IPS-NIHi11 (cell line): Measurements from ENCODE around the gene MLH3.
"Not testable (repeated sequence)": the region's sequence is repeated elsewhere in the genome, so short reads cannot be mapped to it uniquely, and the experiment has no call there.

ENCODE experiments used
- DNase-seq: peaks from one replicate; pipeline ENCODE4 v3.0.0; 2012; ENCODE audit warnings: mixed read lengths, low spot score

Gene MLH3

GRCh38 chr14:75050852-75051555, at the start of gene MLH3:
TSS of gene MLH3 (minus strand) at chr14:75051467. CDS start at chr14:75049655, 1,812 bp downstream.
- DNase-seq = peak; percentile 97

DNA sequence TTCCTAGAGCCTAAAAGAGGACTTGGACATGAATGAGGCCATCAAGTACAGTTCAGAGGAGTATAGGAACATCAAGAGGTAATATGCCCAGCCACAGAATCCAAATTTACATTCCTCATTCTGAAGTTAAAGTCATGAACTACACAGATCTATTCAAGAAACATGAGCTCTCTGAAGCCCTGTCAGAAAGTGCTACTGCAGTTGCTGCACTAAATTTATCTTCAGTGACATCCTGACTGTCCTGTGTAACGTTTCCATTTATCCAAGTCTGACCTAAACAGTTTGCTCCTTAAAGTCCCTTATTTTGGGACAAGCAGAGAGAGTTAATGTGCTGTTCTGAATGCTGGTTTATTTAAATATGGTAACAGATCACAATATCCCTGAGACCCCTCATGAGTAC, 47.4 kb upstream of the MLH3 start:
- no peak for DNase-seq

GRCh38 chr14:75098212-75098611, 46.9 kb upstream of the MLH3 start:
- DNase-seq = no peak

GRCh38 chr14:75096959-75097358, 45.7 kb upstream of the MLH3 start:
- no peak for DNase-seq

DNA sequence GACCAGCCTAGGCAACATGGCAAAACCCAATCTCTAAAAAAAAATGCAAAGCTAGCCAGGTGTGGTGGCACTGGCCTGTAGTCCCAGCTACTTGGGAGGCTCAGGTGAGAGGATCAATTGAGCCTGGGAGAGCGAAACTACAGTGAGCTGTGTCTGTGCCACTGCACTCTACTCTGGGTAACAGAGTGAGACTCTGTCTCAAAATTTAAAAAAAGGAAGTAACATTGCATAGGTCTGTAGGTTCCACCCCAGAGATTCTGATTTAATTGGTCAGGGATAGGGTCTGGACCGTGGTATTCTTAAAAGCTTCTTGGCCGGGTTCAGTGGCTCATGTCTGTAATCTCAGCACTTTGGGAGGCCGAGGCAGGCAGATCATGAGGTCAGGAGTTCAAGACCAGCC, 44.4 kb upstream of the MLH3 start:
- no peak for DNase-seq

DNA sequence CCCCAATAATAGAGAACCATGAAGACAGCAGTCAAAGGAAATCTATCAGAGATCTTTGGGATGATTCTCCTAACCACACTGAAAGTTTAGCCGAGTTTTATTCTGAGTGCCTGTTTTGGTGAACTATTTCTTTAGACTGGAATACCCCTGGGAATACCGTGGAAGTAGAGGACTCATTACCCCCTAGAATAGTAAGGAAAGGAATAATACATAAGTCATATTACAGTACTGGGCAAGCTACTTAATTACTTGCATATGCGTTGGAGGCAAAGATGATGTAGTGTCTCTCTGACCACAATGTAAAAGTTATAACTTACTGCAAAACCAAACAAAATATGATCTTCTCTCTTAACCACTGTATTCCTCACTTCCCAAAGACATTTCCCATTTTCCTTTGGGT, 43.6 kb upstream of the MLH3 start:
- DNase-seq = no peak

- DNase-seq = no peak
These were observed 41.4 kb upstream of the MLH3 start for GRCh38 chr14:75092698-75093097.

- no peak for DNase-seq
These were observed 40.0 kb upstream of the MLH3 start for GRCh38 chr14:75091251-75091650.

DNA sequence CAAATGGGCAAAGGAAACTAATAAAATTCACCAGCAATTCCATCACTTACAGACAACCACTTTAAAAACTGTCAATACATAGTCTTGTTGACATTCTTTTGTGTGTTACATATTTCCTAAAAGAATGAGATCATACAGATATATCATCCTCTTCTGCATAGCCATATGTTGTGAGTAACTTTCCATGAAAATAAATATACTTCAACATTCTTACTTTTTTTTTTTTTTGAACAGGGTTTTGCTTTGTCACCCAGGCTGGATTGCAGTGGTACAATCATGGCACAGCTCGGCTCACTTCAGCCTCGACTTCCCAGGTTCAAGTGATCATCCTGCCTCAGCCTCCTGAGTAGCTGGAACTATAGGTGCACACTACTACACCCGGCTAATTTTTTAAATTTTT, 39.1 kb upstream of the MLH3 start:
- no peak for DNase-seq

- DNase-seq = peak; percentile 68
These were observed 37.5 kb upstream of the MLH3 start for GRCh38 chr14:75088566-75089373.

GRCh38 chr14:75088153-75088552, 36.9 kb upstream of the MLH3 start:
- DNase-seq = no peak

DNA sequence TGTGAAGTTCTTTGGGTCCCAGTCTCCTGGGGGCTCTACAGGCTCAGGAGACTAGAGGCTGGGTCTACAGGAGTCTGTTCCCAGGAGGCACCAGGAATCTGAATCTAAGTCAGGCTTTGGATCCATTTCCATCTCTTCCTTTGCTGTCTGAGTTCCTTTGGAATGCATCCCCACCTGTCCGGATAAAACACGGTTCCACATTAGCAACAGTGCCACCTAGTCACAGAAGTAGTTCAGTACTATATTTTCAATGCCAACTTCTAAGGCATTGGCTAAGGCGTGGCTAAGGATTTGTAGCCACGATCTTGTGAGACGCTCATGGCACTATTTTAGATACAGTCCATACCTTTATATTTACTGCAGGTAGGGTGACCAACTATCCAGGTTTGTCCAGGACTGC, 33.2 kb upstream of the MLH3 start:
- DNase-seq = no peak

- no peak for DNase-seq
These were observed 32.0 kb upstream of the MLH3 start for GRCh38 chr14:75083271-75083670.

GRCh38 chr14:75081660-75082229, 30.5 kb upstream of the MLH3 start:
- DNase-seq = no peak

DNA sequence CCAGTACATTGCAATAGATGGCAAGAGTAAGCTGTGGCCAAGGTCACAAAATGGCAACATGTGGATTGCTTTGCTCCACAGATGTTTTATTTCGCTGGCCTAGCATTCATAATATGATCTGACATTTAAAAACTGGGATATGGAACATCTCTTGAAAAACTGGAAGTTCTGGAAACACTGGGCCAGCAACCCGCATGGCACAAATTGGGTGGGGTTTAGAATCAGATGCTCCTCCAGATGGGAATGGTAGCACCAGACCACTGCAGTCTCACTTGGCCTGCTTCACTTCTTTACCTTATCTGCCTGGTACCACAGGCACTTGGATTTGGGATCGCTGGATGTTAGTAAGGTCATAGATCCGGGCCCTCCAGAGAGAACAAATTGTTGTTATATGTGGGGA, 28.3 kb upstream of the MLH3 start:
- no peak for DNase-seq

DNA sequence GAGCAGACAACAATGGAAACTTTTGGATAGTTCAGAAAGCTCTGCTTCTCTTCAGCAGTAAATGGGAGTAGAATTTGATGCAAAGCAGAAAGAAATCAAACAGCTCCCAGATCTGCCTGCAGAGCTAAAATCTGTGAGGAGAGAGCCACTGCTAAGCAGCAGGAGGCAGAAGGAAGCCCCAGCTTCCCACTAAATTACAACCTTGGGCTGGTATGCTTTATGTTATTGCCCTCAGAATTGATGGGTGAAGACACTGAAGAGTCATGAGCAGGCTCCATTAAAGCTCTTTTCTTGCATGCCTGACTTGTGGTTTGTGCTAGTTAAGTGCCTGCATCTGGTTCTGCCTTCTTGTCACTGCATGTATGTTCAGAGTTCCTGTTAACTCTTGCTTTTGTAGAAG, 26.5 kb upstream of the MLH3 start:
- no peak for DNase-seq

DNA sequence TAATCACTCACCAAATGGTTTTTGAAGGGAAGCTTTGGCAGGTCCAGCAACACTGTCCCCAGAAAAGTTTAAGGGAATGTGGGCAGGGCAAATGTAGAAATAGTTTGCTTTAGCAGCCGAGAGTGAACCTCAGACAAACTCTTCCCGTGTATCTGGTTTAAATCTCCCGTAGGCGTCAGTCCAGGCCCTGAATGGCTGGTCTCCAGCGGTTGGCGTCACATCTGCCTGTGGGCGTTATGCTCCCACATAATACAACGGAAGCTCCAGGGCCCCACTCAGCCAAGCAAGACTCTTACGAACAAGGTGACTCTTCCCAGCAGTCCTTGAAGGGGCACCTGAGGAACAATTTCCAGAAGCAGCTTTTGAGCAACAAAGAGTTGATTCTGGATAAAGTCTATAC, 19.1 kb upstream of the MLH3 start:
- DNase-seq = no peak

DNA sequence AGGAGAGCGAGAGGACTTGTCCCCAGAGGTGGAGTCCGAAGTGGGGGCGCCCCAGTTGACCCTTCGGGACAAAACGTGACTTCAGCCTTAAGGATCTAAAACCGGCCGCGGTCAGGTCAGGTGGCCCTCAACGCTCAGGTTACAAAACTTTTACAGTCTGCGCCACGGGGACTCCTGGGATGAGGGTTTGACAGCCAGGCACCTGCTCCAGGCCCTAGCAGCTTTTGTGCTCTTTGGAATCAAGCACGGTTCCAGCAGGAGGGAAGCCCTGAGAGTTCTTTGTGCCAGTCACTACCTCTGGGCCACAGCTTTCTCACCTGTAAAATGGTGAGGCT, 18.5 kb upstream of the MLH3 start:
- DNase-seq = peak; percentile 61

GRCh38 chr14:75069121-75069810, 18.0 kb upstream of the MLH3 start, which contains the start of gene ZC2HC1C:
TSS of gene ZC2HC1C (plus strand) at chr14:75069641. CDS start at chr14:75070574, 933 bp downstream.
- peak; percentile 95 for DNase-seq

DNA sequence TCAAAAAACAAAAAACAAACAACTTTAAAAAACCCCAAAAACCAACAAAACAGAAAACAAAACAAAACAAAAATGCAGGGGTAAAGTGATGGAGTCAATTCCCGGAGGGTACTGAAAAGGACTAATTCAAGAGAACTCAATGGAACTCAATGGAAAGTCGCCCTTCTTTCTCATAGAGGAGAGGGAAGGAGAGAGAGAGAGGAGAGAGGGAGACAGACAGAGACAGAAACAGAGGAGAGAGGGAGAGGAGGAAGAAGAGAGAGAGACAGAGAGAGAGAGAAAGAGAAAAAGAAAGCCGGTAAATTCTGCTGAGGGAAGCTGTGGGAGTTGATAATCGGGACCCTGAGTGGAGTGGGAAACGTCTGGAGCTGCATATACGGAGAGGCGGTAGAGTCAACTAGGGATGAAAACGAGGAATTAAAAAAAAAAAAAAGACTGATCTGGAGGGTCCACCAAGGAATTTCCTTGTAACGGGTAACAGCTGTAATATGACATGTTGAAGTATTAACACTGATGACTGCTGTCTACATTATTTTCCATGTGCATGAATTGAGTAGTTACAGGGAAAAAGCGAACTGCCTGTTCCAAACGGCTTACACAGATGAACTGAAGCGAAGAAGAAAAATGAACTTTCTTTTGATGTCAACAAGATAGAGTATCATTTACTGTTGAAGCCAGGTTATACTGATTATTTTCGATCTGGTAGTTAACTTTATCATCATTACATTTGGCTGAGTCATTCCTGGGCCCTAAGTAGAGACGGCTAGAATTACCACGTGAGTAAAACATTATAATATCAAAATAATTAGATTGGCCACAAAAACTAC, 17.2 kb upstream of the MLH3 start:
- DNase-seq = no peak

DNA sequence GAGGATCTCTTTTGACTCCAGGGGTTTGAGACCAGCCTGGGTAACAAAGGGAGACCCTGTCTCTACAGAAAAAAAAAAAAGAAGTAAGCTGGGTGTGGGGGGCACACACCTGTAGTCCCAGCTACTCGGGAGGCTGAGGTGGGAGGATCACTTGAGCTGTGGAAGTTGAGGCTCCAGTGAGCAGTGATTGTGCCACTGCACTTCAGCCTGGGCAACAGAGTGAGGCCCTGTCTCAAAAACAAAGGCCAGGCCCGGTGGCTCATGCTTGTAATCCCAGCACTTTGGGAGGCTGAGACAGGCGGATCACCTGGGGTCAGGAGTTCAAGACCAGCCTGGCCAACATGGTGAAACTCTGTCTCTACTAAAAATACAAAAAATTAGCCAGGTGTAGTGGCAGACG, 16.5 kb upstream of the MLH3 start:
- not testable (repeated sequence) for DNase-seq

- no peak for DNase-seq
These were observed 15.9 kb upstream of the MLH3 start for GRCh38 chr14:75067212-75067611.
